ENCODE measurements around the gene CLIC2.

CLIC2 gene

GRCh38 chrX:155262970-155263754, 71.3 kb downstream of the CLIC2 start:
- DNase-seq = no peak

- DNase-seq = no peak
These were observed 74.7 kb downstream of the CLIC2 start for GRCh38 chrX:155259752-155260151.

GRCh38 chrX:155251391-155251790, 83.0 kb downstream of the CLIC2 start:
- no peak for DNase-seq

GRCh38 chrX:155247497-155247896, 86.9 kb downstream of the CLIC2 start:
- no peak for DNase-seq

- no peak for DNase-seq
These were observed 87.7 kb downstream of the CLIC2 start for GRCh38 chrX:155246748-155247147.

- DNase-seq = no peak
These were observed 92.1 kb downstream of the CLIC2 start for GRCh38 chrX:155242300-155242699.

GRCh38 chrX:155237719-155238118, 96.7 kb downstream of the CLIC2 start:
- no peak for DNase-seq

- no peak for DNase-seq
These were observed 98.5 kb downstream of the CLIC2 start for GRCh38 chrX:155235891-155236290.

GRCh38 chrX:155231163-155231562, 103.3 kb downstream of the CLIC2 start:
- no peak for DNase-seq

Data from NCI-H187 treated with DMSO at 0.1 percent for 48 hours (cell line).